NCI-H2196 (cell line): ENCODE measurements around the gene SLC16A10.

Experiments
- DNase-seq: peaks from one replicate; lab custom pipeline; 2025; ENCODE audit not compliant: unreplicated experiment; lab: John Stamatoyannopoulos, UW

The SLC16A10 gene

DNA sequence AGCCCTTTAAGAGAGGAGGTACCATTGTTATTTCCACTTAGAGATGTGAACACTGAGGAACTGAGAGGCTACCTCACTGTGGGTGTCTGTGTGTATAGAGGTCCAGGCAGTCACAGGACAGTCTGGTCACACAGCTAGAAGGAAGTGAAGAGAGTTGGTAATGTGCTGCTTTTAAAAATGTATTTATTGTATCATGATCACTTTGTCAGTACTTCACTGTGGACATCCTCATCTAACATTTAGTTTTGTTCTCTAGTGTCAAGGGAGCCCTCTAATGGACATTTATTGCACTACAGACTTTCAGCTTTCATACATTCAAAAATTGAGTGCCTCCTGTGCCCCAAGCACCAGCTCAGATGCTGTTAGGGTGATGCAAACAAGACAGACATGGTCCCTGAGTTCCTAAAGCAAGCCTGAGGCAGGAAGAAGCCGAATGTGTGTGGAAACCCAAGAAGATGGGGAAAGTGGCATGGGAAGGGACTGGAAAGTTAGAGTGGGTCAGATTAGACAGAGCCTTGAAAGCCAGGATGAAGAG lies 123.0 kb downstream of the SLC16A10 start:
- DNase-seq, result peak; percentile 73

DNA sequence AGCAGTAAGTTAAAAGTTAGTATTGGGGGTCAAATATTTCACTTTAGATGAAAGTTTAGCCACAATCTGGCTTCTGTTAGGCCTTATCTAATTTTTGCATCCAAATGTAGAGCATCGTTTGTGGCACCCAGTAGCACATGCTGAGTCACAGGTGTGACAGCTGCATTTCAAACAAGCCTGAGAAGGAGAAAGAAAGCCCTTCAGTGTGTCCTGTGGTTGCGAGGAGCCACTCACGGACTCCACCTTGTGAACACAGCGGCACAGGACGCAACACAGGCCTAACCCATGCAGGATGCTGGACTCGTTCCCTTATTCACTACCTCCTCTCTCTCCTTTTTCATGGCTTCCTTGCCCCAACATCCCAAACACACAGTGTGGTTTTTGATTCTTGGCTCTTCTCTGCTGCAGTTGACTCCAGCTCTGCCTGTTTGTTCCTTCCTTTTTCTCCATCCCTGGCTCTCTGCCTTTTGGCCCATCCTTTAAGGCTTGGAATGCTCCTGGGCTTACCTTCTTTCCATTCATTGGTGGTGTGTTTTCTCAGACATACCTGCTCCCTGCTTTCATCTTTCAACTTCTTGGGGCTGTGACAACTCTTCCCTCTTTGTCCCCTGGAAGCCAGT lies 124.2 kb downstream of the SLC16A10 start:
- no peak for DNase-seq

DNA sequence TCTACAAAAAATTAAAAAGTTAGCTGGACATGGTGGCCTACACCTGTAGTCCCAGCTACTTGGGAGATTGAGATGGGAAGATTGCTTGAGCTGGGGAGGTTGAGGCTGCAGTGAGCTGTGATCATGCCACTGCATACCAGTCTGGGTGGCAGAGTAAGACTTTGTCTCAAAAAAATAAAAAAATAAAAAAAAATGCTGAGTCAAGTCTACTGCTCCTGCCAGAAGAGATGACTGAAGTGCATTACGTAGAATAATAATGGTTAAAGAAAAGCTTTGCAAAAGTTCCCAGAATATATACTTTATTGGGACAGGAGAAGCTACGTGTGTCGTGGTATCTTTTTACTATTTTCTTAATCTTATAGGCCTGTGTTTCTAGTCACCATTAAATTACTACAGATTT lies 125.3 kb downstream of the SLC16A10 start:
- DNase-seq, result no peak

DNA sequence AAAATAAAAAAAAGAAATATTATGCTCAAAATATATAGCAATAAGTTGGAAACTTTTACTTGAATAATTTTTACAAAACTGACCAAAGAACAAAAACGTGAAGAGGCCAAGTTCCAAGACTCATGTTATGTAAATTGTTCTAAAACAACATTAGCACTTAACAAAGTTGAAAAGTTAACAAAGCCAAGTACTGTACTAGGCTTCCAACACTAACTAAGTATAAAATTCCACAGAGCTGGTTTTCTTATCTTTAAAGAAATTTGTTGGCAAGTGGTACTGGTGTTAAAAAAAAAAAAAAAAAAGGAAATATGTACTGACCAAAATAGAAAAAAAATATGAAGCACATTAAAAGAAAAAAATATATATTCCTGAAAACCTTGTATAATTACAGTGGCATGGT lies 127.8 kb downstream of the SLC16A10 start:
- no peak for DNase-seq

DNA sequence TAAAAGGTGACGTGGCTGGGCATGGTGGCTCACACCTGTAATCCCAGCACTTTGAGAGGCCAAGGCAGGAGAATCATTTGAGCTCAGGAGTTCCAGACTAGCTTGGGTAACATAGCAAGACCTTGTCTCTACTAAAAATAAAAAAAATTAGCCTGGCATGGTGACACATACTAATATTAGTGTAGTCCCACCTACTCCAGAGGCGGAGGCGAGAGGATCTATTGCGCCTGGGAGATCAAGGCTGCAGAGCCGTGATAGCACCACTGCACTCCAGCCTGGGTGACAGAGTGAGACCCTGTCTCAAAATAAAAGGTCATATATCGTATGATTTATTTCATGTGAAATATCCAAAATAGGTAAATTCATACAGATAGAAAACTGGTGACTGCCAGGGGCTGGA lies 132.5 kb downstream of the SLC16A10 start:
- DNase-seq, result no peak

DNA sequence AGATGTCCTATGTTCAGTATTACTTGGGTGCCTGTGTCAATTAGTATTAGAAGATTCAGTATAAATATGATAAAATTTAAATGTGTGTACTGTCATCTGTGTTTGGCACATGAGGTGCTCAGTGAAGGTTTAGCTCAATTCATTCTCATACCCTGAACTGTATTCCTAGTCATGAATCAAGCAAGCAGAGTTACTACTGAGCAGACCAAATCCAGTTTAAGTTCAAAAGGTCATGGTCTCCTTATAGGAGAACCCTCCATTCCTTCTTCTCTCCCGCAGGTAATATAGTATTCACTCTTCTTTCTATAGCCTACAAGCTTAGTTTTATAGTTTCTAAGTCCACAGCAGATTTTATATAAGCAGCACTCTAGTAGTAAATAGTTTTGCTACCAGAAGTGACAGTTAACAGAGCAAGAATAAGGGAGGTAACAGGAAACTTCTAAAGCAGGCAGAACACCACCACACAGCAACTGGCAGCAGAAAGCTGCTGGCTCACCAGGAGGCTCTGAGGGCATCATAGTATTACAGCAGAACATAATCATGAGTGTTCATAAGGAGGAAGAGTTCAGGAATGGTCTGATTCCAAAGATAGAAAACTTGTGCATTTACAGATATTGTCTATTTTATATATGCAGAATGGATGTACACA lies 133.2 kb downstream of the SLC16A10 start:
- DNase-seq, result no peak

DNA sequence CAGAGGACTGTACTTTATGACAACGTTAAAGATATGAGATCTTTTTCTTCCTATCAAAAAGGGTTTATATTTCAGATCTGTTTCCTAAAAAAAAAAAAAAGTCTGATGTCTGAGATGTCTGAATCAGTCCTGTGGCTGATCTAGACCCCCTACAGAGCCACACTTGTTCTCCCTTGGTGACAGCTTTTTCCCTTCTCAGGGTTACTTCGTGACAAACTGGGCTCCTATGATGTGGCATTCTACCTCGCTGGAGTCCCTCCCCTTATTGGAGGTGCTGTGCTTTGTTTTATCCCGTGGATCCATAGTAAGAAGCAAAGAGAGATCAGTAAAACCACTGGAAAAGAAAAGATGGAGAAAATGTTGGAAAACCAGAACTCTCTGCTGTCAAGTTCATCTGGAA lies 134.5 kb downstream of the SLC16A10 start:
- no peak for DNase-seq

DNA sequence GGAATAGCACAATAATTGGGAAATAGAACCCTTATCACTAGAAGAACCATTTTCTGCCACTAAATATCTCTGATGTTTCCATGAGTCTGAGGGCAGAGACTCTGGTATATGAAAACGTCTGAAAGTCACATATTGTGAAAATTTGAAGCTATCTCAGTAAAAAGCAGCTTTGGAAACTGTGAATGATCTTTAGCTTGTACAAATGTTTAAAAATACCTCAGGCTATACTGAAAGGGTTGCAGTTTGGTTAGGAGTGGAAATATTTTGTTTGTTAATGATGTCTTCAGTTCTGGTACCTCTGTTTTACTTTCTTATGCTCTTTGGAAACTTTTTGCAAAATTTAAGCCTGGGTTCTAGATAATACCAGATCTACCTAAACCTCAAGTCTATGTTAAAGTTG lies 135.0 kb downstream of the SLC16A10 start:
- DNase-seq, result no peak

DNA sequence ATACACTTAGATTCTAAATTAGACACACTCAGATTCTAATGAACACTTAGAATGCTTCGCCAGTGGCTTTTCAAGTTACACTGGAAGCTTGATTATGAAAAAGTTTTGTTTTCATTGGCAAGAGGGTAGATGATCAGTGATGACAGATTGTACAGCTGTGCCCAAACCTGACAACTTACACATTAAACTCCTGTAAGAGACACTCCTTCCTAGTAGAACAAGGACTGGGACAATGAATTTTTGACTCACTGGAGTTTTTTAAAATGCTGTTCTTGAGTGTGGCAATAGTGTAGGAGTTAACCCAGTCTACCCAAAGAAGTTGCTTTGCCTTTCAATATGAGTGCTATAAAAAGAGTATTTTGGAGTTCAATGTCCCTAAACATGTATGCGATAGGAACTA lies 140.8 kb downstream of the SLC16A10 start:
- no peak for DNase-seq

DNA sequence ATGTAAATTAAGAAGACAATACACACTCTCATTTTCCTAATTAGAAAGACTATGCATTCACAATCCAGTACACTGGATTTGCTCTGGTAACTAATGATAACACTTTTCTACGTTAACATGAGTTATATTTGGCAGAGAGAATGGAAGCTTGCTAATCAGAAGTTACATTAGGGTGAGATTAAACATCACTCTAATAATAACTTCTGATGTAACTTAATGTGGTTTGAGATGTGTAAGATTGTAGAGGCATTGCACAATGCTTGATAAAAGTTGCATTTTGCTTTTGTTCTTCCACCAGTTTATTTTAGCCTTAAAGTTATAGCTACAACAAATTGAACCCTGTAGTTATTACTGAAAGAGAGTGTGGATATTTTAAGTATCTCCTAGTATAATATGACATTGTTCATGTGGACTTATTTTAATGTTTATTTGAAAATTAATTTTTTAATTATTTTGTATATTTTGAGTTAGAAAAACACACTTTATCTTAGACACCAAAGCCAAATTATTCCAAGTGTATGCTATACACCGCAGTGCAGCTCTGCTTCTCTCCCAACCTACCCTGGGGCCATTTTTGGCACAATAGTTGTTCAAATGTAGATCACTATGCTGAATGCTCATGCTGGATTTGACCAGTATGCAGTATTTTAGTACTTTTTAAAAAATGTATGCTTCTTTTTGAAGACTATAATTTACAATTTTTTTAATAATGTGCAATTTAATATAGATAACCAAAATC lies 143.2 kb downstream of the SLC16A10 start:
- DNase-seq, result no peak

DNA sequence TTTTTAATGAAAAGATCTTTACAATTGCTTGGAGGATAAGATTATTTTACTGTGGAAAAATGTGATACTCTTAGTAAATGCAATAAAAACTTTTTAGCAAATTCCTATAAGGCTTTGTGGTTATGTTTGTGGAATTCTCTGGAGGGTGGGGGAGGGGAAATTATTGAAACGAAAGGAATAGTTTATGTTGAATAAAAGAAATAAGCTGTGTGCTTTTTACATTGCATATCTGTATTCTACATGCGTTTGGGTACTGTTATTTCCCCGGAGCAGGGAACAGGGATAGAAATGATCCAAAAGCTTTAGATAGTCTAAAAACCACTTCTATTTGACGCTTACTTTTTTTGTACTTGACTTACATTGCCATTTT lies 143.8 kb downstream of the SLC16A10 start:
- no peak for DNase-seq

DNA sequence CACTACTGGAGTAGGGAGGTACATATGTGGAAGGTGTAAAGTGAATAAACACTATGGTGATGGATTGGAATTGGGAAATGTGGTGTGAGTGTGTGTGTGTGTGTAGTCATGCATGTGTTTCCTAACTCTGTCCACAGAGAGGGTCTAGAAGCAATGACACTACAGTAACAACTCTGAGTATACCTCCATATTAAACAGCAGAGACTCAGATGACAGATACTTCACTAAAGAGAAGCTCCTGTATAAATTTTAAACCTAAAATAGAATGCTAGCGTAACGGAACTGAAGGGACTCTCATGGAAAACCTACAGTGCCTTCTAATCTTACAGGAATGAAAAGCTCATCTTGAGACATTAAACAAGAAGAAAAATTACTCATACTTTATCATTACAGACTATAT lies 150.5 kb downstream of the SLC16A10 start:
- DNase-seq, result no peak

DNA sequence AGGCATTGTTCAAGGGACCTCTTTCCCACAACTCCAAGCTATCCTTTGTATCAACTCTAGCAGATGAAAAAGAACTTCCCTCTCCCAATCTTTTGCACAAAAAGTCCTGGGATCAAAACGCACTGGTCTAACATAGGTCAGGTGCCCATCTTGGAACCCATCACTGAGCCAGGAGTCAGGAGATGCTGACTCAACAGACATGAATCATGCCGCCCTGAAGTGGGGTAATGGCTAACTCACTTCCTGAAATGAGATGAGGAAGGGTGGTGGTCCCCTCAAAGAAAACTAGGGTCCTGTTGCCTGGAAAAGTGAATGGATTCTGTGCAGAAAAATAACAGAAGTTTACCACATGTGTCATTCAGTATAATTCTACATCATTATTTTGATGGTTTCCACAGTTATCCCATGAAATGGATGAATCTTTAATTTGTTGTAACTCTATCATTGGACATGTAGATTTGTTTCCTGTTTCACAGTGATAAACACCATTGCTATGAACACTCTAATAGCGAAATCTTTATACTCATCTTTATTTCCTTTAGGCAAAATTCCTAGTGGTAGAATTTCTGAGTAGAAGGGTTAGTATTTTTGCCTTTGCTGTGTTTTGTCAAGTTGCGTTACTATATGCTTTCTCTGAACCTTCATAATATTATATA lies 151.3 kb downstream of the SLC16A10 start:
- no peak for DNase-seq

DNA sequence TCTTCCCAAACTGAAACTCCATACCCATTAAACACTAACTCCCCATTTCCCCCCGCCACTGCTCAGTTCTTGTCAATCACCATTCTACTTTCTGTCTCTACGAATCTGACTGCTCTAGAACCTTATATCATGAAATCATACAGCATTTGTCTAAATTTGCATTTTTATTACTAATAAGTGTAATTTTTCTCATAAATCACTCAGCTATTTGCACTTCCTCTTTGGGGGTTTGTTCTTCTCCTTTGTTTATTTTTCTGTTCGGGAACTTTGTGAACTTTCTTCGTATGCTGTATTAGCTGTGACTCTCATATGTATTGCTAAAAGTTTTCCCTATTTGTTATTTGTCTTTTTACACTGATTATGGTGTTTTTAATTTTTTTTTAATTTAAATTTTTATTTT lies 152.2 kb downstream of the SLC16A10 start:
- DNase-seq, result no peak

DNA sequence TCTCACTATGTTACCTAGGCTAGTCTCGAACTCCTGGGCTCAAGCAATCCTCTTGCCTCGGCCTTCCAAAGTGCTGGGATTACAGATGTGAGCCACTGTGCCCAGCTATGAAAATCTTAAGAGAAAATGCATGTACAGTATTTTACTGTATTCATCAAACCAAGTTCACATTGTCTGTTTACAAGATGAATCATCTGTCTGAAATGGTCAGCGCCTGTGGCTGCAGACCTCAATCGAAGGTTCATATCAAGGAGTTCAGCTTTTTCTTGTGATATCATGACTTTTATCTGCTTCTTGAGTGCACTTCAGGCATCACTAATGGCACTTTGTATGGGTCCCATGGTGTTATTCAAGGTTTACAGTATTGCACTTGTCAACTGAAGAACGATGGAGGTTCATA lies 155.1 kb downstream of the SLC16A10 start:
- DNase-seq, result no peak

DNA sequence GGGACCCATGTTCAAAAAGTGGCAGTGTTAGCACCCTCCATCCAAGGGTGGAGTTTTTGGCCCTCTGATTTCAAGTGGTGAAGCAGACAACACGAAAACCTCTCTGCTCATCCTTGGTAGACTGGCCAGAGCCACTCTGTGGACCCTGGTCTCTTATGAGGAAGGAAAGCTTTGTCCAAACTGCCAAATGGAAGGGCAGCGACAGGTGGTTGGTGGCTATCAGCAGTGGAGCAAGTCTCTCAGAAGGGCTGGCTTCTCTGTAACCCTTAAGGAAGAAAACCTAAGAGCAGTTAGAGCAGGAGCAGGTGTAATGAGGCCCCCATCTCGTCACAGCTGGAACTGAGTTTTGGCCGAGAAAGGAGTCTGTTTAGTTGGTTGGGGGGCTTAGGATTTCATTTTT lies 155.8 kb downstream of the SLC16A10 start:
- DNase-seq, result no peak

DNA sequence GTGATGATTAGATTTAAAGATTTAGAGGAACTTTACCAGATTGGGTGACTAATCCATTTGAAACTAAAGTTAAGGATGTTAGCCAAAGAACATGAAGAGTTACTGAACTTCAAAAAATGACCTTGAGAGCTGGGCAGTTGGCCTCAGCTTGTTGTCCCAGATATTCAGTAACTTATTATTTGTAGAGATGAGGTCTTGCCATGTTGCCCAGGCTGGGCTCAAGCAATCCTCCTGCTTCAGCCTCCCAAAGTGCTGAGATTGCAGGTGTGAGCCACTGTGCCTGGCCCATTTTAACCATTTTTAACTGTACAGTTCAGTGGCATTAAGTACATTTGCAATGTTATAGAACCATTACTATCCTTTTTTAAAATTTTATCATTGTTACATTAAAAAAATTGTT lies 161.5 kb downstream of the SLC16A10 start:
- DNase-seq, result no peak

DNA sequence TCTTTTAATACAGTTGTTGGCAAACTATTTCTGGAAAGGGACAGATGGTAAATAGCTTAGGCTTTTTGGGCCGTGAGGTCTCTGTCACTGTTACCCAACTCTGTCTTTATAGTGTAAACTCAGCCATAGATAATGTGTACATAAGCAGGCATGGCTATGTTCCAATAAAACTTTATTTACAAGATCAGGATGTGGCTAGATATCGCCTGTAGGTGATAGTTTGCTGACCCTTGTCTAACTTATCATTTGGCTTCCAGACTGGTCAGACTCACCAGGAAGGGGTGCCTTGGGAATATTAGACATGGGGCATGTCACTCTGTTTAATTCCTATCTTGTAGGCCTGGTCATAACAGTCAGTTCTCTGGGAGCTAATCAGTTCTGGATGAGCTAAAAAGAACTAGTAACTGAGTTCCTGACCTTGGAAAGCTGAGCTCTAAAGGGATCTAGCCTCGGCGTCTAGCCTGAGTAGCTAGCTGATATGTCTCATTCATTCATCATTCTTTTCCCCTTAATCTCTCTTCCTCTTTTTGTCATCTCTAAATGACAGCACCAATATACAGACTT lies 163.6 kb downstream of the SLC16A10 start:
- DNase-seq, result no peak

DNA sequence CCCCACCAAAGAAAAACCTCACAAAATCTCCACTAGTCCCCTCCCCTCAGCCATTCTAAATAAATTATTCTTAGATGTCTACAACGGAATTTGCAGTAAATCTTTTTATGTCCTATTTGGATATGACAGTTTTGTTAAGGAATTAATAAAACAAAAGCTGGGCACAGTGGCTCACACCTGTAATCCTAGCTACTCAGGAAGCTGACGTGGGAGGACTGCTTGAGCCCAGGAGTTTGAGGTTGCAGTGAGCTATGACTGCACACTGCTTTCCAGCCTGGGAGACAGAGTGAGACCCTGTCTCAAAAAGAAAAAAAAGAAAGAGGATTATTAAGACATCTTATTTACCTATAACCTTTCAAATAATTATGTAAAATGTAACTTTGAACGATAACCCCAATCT lies 165.4 kb downstream of the SLC16A10 start:
- DNase-seq, result no peak

DNA sequence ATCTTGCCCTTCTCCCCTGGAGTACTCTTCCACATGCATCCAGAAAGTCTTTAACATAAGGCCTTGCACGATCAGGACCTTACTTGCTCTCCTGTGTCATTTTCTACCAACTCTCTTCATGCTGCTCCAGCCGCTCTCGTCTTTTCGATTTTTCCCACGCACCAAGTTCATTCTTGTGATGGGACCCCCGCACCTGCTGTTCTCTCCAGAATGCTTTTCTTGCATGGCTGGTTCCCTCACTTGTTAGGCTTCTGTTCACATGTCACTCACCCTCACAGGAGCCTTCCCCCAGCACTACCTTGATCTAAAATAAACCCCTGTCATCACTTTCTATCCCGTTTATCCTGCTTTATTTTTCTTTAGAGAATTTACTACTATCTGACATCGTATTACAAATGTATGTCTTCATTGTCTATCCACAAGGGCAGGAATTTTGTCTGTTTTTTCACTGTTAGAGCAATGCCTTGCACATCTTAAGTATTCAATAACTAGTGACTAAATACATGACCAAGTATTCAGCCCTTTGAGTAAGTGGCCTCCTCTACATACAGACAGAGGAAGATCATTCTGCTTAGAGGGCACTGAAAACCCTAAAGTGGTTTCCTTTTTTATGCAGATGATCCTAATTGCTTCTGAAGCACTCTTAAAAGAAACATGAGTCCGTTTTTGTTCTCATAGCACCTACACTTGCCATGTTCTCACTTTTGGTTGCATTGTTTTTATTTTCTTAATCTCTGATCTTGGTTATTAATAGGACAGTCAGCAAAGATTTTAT lies 166.9 kb downstream of the SLC16A10 start:
- no peak for DNase-seq

DNA sequence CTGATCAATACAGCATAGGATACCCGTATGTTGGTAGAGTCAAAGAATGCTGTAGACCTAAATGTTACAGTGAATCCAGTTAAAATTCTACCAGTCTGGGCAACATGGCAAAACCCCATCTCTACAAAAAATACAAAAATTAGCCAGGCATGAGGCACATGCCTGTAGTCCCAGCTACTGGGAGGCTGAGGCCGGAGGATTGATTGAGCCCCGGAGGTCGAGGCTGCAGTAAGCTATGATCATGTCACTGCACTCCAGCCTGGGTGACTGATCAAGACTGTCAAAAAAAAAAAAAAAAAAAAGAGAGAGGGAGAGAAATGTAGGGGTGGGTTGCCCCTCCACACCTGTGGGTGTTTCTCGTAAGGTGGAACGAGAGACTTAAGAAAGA lies 167.5 kb downstream of the SLC16A10 start:
- DNase-seq, result no peak
